ENCODE results near the gene FLT3. TPM values are rescaled to one million over a fixed set of nuclear protein-coding genes. Genes with fewer than 3 reads are reported as not detected.
"Not testable (repeated sequence)": the region's sequence is repeated elsewhere in the genome, so short reads cannot be mapped to it uniquely, and the experiment has no call there.

The FLT3 gene
- total RNA-seq, 1 donor from 2014 or later = not detected

- H3K27me3 Mint-ChIP-seq (ENCODE audit: unreplicated experiment) = peaks cover 2% of the 10 kb centered on the region
- no peak for TF ChIP-seq CTCF (IDR thresholded peaks at IDR 0.05; ENCODE audit: unreplicated experiment)
- no peaks in the 10 kb centered on the region for H3K9me3 Mint-ChIP-seq (ENCODE audit: unreplicated experiment)
- no peak for DNase-seq (ENCODE audit: low spot score)
- H3K27ac Mint-ChIP-seq (ENCODE audit: unreplicated experiment) = no peak overlapping the region
- no peak overlapping the region for H3K4me3 Mint-ChIP-seq (ENCODE audit: unreplicated experiment)
- H3K36me3 Mint-ChIP-seq (ENCODE audit: low read depth, unreplicated experiment) = no peaks in the 10 kb centered on the region
- H3K4me1 Mint-ChIP-seq (ENCODE audit: unreplicated experiment) = peaks cover 6% of the 10 kb centered on the region
These were observed 17.5 kb upstream of the FLT3 start for GRCh38 chr13:28117689-28118377.

GRCh38 chr13:28116736-28117135, 16.4 kb upstream of the FLT3 start:
- Mint-ChIP-seq H3K27me3 (ENCODE audit: unreplicated experiment) (peaks cover 2% of the 10 kb centered on the region), H3K4me1 (ENCODE audit: unreplicated experiment) (peaks cover 6% of the 10 kb centered on the region), H3K4me3 (ENCODE audit: unreplicated experiment) (no peak overlapping the region), H3K27ac (ENCODE audit: unreplicated experiment) (no peak overlapping the region), H3K9me3 (ENCODE audit: unreplicated experiment) (no peaks in the 10 kb centered on the region), H3K36me3 (ENCODE audit: low read depth, unreplicated experiment) (no peaks in the 10 kb centered on the region)
- TF ChIP-seq CTCF (IDR thresholded peaks at IDR 0.05; ENCODE audit: unreplicated experiment) = no peak
- no peak for DNase-seq (ENCODE audit: low spot score)

- Mint-ChIP-seq H3K27me3 (ENCODE audit: unreplicated experiment) (no peaks in the 10 kb centered on the region), H3K36me3 (ENCODE audit: low read depth, unreplicated experiment) (no peaks in the 10 kb centered on the region), H3K4me3 (ENCODE audit: unreplicated experiment) (no peak overlapping the region), H3K27ac (ENCODE audit: unreplicated experiment) (no peak overlapping the region), H3K4me1 (ENCODE audit: unreplicated experiment) (no peaks in the 10 kb centered on the region), H3K9me3 (ENCODE audit: unreplicated experiment) (no peaks in the 10 kb centered on the region)
- no peak for DNase-seq (ENCODE audit: low spot score)
- TF ChIP-seq CTCF (IDR thresholded peaks at IDR 0.05; ENCODE audit: unreplicated experiment) = no peak
These were observed 10.0 kb upstream of the FLT3 start for GRCh38 chr13:28110414-28110813.

GRCh38 chr13:28106976-28107375, 6.6 kb upstream of the FLT3 start:
- TF ChIP-seq CTCF (IDR thresholded peaks at IDR 0.05; ENCODE audit: unreplicated experiment) = no peak
- no peak overlapping the region for H3K4me3 Mint-ChIP-seq (ENCODE audit: unreplicated experiment)
- H3K36me3 Mint-ChIP-seq (ENCODE audit: low read depth, unreplicated experiment) = no peaks in the 10 kb centered on the region
- no peaks in the 10 kb centered on the region for H3K9me3 Mint-ChIP-seq (ENCODE audit: unreplicated experiment)
- no peak overlapping the region for H3K27ac Mint-ChIP-seq (ENCODE audit: unreplicated experiment)
- H3K27me3 Mint-ChIP-seq (ENCODE audit: unreplicated experiment) = no peaks in the 10 kb centered on the region
- no peak for DNase-seq (ENCODE audit: low spot score)
- no peaks in the 10 kb centered on the region for H3K4me1 Mint-ChIP-seq (ENCODE audit: unreplicated experiment)

- H3K4me3 Mint-ChIP-seq (ENCODE audit: unreplicated experiment); H3K27me3 Mint-ChIP-seq (ENCODE audit: unreplicated experiment); H3K4me1 Mint-ChIP-seq (ENCODE audit: unreplicated experiment); H3K27ac Mint-ChIP-seq (ENCODE audit: unreplicated experiment); H3K9me3 Mint-ChIP-seq (ENCODE audit: unreplicated experiment); DNase-seq (ENCODE audit: low spot score); H3K36me3 Mint-ChIP-seq (ENCODE audit: low read depth, unreplicated experiment): not testable (repeated sequence)
These were observed 1.5 kb upstream of the FLT3 start for GRCh38 chr13:28101886-28102285.

Data from endothelial cell (in vitro differentiated cells).